ENCODE results near the gene TMEM179B.

The TMEM179B gene

DNA sequence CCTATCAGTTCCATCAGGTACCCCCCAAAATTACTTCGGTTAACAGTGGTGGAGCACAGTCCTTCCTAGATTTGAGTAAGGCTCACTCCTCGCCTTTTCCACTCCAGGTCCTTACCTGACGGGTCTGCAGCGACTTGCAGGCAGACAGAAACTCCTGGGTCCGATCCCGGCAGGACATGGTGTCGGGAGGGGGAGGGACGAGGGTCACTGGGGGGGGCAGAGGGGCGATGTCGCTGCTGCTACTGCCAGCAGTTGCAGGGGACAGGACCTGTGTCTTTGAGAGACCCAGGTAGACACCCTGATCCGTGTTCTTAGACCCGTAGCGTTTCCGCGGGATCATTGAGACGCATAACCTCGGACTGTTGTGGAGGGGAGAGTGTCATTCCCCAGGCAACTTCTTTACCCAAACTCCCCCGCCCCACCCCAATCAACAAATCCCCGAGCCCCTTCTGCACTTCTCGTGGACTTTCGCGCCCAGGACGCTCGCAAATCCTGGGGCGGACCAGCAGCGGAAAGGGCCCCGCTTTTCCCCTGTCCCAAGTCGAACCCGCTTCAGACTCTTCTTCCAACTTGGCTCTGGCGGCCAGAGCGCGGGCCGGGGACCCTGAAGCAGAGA, 43.8 kb downstream of the TMEM179B start:
- peaks cover 30% of the 10 kb centered on the region for H3K36me3 ChIP-seq (replicated peaks; ENCODE audit: low read depth, low read length)

DNA sequence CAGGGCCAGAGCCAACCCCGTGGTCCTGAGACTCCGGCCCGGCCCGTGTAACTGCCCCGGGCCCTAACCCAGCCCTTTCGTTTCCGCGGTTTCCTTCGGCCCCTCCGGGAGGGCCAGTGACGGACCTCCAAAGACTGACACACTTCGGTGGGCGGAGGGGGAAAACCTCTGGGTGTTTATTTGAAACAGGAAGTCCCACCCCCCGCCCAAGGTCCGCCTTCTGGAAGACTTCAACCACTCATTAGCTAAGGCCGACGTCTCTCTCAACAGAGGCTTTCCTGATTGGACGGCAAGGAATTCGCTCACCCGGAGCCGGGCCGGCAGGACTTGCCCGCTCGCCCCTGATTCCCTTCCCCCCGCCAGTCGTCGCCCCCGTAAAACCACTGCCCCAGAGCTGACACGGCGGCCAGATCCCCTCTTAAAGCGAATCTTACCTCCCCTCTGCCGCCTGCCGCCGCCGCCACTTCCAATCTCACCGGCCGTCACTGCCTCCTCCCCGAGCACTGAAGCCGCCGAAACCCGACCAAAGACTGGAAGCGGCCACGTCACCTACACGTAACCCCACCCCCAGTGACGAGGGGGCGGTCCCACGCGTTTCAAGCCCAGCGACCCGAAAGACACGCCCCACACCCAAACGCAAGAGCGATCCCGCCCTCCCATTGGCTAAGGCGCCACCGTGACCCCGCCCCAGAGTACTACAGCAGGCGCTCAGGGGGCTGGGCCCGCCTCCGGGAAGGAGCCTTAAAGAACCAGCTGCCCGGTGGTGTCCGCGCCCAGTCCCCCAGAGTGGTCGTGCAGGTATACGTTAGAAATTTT, 44.5 kb downstream of the TMEM179B start, which contains the start of gene STX5:
STX5 (minus strand) TSS at position 532 of the 816 bp plus-strand sequence. CDS start 808 bp downstream, outside the sequence.
- H3K27me3 ChIP-seq (ENCODE audit: low read depth, low read length): no peaks in the 10 kb centered on the region
- peaks cover 56% of the 10 kb centered on the region for H3K79me2 ChIP-seq (ENCODE audit: low read length)
- peak within 1 kb of the TSS; percentile 99 for H3K4me2 ChIP-seq (ENCODE audit: low read length)
- H3K9me3 ChIP-seq (ENCODE audit: insufficient read depth, low read length): no peaks in the 10 kb centered on the region
- no peaks in the 10 kb centered on the region for H4K20me1 ChIP-seq (ENCODE audit: insufficient read depth, low read length)
- peak within 1 kb of the TSS; percentile 82 for H3K9ac ChIP-seq (ENCODE audit: low read length)
- peak within 1 kb of the TSS; percentile 82 for H3K27ac ChIP-seq (ENCODE audit: low read length)
- peak within 1 kb of the TSS; percentile 22; the same call in 1 of the 2 replicates for H2AFZ ChIP-seq (ENCODE audit: low read depth, low read length)
- TF ChIP-seq, protein P1, sequence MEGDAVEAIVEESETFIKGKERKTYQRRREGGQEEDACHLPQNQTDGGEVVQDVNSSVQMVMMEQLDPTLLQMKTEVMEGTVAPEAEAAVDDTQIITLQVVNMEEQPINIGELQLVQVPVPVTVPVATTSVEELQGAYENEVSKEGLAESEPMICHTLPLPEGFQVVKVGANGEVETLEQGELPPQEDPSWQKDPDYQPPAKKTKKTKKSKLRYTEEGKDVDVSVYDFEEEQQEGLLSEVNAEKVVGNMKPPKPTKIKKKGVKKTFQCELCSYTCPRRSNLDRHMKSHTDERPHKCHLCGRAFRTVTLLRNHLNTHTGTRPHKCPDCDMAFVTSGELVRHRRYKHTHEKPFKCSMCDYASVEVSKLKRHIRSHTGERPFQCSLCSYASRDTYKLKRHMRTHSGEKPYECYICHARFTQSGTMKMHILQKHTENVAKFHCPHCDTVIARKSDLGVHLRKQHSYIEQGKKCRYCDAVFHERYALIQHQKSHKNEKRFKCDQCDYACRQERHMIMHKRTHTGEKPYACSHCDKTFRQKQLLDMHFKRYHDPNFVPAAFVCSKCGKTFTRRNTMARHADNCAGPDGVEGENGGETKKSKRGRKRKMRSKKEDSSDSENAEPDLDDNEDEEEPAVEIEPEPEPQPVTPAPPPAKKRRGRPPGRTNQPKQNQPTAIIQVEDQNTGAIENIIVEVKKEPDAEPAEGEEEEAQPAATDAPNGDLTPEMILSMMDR (IDR thresholded peaks at IDR 0.05; ENCODE audit: low read depth, low read length): no peak
- TF ChIP-seq EZH2phosphoT487 (IDR thresholded peaks at IDR 0.05; ENCODE audit: low read depth): no peak
- H3K4me3 ChIP-seq (ENCODE audit: low read length): peak within 1 kb of the TSS; percentile 88
- peaks cover 35% of the 10 kb centered on the region for H3K36me3 ChIP-seq (replicated peaks; ENCODE audit: low read depth, low read length)
- H3K4me1 ChIP-seq (ENCODE audit: low read length): peaks cover 14% of the 10 kb centered on the region

More for the DNA sequence above, 43.8 kb downstream of the TMEM179B start:
- H4K20me1 ChIP-seq (ENCODE audit: insufficient read depth, low read length): no peaks in the 10 kb centered on the region
- no peaks in the 10 kb centered on the region for H3K27me3 ChIP-seq (ENCODE audit: low read depth, low read length)
- H3K9ac ChIP-seq (ENCODE audit: low read length): peak overlapping the region; percentile 82
- H3K4me2 ChIP-seq (ENCODE audit: low read length): peak overlapping the region; percentile 99
- H3K79me2 ChIP-seq (ENCODE audit: low read length): peaks cover 49% of the 10 kb centered on the region
- H3K4me3 ChIP-seq (ENCODE audit: low read length): peak overlapping the region; percentile 88
- peak overlapping the region; percentile 22; the same call in 1 of the 2 replicates for H2AFZ ChIP-seq (ENCODE audit: low read depth, low read length)
- peaks cover 14% of the 10 kb centered on the region for H3K4me1 ChIP-seq (ENCODE audit: low read length)
- peak overlapping the region; percentile 82 for H3K27ac ChIP-seq (ENCODE audit: low read length)
- TF ChIP-seq, protein P1 (IDR thresholded peaks at IDR 0.05; ENCODE audit: low read depth, low read length): no peak
- no peak for TF ChIP-seq EZH2phosphoT487 (IDR thresholded peaks at IDR 0.05; ENCODE audit: low read depth)
- H3K9me3 ChIP-seq (ENCODE audit: insufficient read depth, low read length): no peaks in the 10 kb centered on the region

DNA sequence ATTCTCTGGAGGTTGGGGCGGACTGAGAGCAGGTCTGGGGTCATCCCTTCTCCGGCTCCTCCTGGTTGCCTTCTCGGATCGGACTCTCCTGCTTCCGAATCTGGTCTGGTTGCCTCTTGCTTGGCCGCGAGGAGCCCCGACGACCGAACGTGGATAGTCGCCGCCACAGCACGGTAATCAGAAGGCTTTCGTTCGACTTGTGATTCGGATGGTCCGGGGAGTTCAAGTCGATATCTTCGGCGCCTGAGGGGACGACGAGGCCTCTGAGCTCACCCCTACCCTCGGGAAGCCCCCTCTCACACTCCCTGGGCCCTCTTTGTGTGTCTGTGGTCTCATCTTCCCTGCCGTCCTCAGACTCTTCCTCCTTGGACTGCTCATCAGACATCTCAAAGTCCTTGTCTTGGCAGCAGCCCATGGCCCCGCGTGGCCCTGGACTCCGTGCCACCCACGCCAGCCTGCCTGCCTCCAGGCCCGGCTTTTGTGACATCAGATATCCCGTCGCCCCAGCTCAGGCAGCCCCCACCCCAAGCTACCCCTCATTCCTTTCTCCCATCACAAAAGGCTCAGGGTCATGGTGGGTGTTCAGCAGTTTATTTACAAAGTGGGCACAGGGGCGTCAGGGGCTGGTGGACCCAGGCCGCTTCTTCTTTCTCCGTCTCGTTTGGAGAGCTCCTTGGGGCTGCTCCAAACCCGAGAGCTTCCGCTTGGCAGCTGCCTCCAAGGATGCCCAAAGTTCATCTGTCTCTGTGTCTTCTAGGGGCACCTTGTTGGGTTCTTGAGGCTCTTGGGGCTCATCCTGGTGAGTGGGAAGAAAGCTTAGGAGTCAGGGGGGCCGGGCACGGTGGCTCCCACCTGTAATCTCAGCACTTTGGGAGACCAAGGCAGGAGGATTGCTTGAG, 45.4 kb downstream of the TMEM179B start, which contains the start of gene TEX54:
TEX54 (minus strand) TSS at position 506 of the 899 bp plus-strand sequence.
- Histone ChIP-seq H3K9me3 (ENCODE audit: insufficient read depth, low read length) (no peaks in the 10 kb centered on the region), H3K27me3 (ENCODE audit: low read depth, low read length) (no peaks in the 10 kb centered on the region), H2AFZ (ENCODE audit: low read depth, low read length) (no peak within 1 kb of the TSS; the same call in 1 of the 2 replicates), H3K36me3 (replicated peaks; ENCODE audit: low read depth, low read length) (peaks cover 31% of the 10 kb centered on the region), H3K27ac (ENCODE audit: low read length) (peak within 1 kb of the TSS; percentile 82), H4K20me1 (ENCODE audit: insufficient read depth, low read length) (no peaks in the 10 kb centered on the region), H3K4me2 (ENCODE audit: low read length) (peak within 1 kb of the TSS; percentile 86), H3K79me2 (ENCODE audit: low read length) (peaks cover 63% of the 10 kb centered on the region), H3K4me1 (ENCODE audit: low read length) (peaks cover 16% of the 10 kb centered on the region), H3K9ac (ENCODE audit: low read length) (peak within 1 kb of the TSS; percentile 82), H3K4me3 (ENCODE audit: low read length) (peak within 1 kb of the TSS; percentile 88)
- TF ChIP-seq, protein P1 (IDR thresholded peaks at IDR 0.05; ENCODE audit: low read depth, low read length): no peak
- no peak for TF ChIP-seq EZH2phosphoT487 (IDR thresholded peaks at IDR 0.05; ENCODE audit: low read depth)

All from OCI-LY3 (cell line).